ENCODE results near the gene DRD4.

DNA sequence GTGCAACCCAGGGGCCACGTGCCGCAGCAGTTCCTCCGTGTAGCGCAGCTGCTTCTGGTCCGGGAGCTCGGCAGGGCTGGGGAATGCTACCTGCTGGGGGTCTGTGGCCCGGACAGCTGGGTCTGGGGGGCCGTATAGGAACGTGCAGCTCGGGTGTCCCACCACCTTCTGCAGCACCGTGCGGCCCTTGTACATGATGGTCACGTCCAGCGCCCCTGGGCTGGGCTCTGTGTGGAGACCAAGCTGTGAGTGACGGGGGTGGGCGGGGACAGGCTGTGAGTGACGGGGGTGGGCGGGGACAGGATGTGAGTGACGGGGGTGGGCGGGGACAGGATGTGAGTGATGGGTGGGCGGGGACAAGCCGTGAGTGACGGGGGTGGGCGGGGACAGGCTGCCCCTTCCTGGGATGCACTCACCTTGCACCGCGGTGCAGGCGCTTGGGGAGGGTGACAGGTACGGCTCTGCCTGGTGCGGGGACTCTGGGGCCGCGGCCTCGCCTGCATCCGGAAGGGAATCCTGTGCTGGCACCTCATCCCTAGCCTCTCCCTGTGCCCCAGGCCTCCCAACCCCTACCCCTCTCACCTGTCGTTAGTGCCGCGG is 23.6 kb upstream of the DRD4 start:
- TF ChIP-seq EZH2 (optimal IDR thresholded peaks at IDR 0.05; ENCODE audit: low read depth, low read length) (no peak), CTCF (IDR thresholded peaks at IDR 0.05; ENCODE audit: low read length) (no peak)

All from MM.1S (cell line).